GM19467 (cell line): Measurements from ENCODE around the gene CEACAM18.
"Not testable (repeated sequence)": the region's sequence is repeated elsewhere in the genome, so short reads cannot be mapped to it uniquely, and the experiment has no call there.

Experiments used
- ATAC-seq: cut with Tn5 transposase; IDR thresholded peaks from one replicate; pipeline ENCODE4 v1.9.1; 2021; ENCODE audit warnings: mild to moderate bottlenecking, moderate library complexity; ENCODE audit not compliant: unreplicated experiment

The CEACAM18 gene

GRCh38 chr19:51460164-51460992 is 18.0 kb upstream of the CEACAM18 start:
- no peak for ATAC-seq

- ATAC-seq: no peak
Observed at GRCh38 chr19:51461723-51462161, 16.6 kb upstream of the CEACAM18 start.

GRCh38 chr19:51462276-51462675 is 16.1 kb upstream of the CEACAM18 start:
- no peak for ATAC-seq

- no peak for ATAC-seq
Observed at GRCh38 chr19:51462681-51463080, 15.7 kb upstream of the CEACAM18 start.

- ATAC-seq: not testable (repeated sequence)
Observed at GRCh38 chr19:51463976-51464581, 14.3 kb upstream of the CEACAM18 start.

- no peak for ATAC-seq
Observed at GRCh38 chr19:51466723-51467122, 11.6 kb upstream of the CEACAM18 start.

GRCh38 chr19:51467864-51468544 is 10.3 kb upstream of the CEACAM18 start:
- ATAC-seq: no peak

GRCh38 chr19:51468545-51468920 is 9.8 kb upstream of the CEACAM18 start:
- no peak for ATAC-seq

- ATAC-seq: no peak
Observed at GRCh38 chr19:51469162-51469561, 9.2 kb upstream of the CEACAM18 start.

GRCh38 chr19:51469629-51470028 is 8.7 kb upstream of the CEACAM18 start:
- ATAC-seq: no peak

- ATAC-seq: no peak
Observed at GRCh38 chr19:51470966-51471365, 7.4 kb upstream of the CEACAM18 start.

GRCh38 chr19:51471527-51471926 is 6.8 kb upstream of the CEACAM18 start:
- no peak for ATAC-seq

- no peak for ATAC-seq
Observed at GRCh38 chr19:51472607-51473006, 5.7 kb upstream of the CEACAM18 start.

GRCh38 chr19:51473009-51473707 is 5.2 kb upstream of the CEACAM18 start:
- no peak for ATAC-seq

GRCh38 chr19:51476164-51476563 is 2.2 kb upstream of the CEACAM18 start:
- no peak for ATAC-seq

- ATAC-seq: no peak
Observed at GRCh38 chr19:51477344-51477743, 995 bp upstream of the CEACAM18 start.

GRCh38 chr19:51479531-51480331 is 1.4 kb downstream of the CEACAM18 start:
- no peak for ATAC-seq

- ATAC-seq: no peak
Observed at GRCh38 chr19:51480590-51480989, 2.3 kb downstream of the CEACAM18 start.

- ATAC-seq: no peak
Observed at GRCh38 chr19:51485960-51486660, 7.8 kb downstream of the CEACAM18 start.

GRCh38 chr19:51488491-51488890 is 10.2 kb downstream of the CEACAM18 start:
- ATAC-seq: no peak
